A673 (cell line): ENCODE data around the gene FGF12.

Experiments used
- CTCF ChIP-seq: fragments of 300-800, 200-600 bp; sonication (generic); conservative IDR thresholded peaks from 2 replicates; pipeline ENCODE4 v1.5.1; 2017; ENCODE audit warnings: low read depth, mild to moderate bottlenecking, antibody characterized with exemption, low read length, moderate library complexity, mixed read lengths
- EZH2 ChIP-seq: fragments of 200-600 bp; sonication (generic); IDR thresholded peaks from 2 replicates; pipeline ENCODE4 v1.6.1; 2017; ENCODE audit warnings: borderline replicate concordance, low read depth, mild to moderate bottlenecking, mixed read lengths, antibody characterized with exemption, low read length; ENCODE audit not compliant: poor library complexity, severe bottlenecking

GRCh38 chr3:192482809-192483208, 244.5 kb downstream of the FGF12 start:
- TF ChIP-seq EZH2 = no peak
- TF ChIP-seq CTCF = no peak
